Measurements from ENCODE around the gene RPS15A. TPM values are rescaled to one million over a fixed set of nuclear protein-coding genes. Genes with fewer than 3 reads are reported as not detected.
A peak's percentile ranks its signal among the peaks of the same experiment; 100 is the strongest.

RPS15A gene
- total and polyA plus RNA-seq, 2 experiments from 2014 or later: 660 to 1,721 TPM

- H2AFZ ChIP-seq: no peak overlapping the region
- H3K9me2 ChIP-seq (ENCODE audit: insufficient read depth): no peaks in the 10 kb centered on the region
- H3K27me3 ChIP-seq (replicated peaks; ENCODE audit: insufficient read depth): no peaks in the 10 kb centered on the region
- TF ChIP-seq EZH2phosphoT487 (IDR thresholded peaks at IDR 0.05; ENCODE audit: insufficient read depth, low read depth) (no peak), EZH2 (IDR thresholded peaks at IDR 0.05; ENCODE audit: insufficient read depth, poor library complexity, severe bottlenecking) (no peak)
- in situ Hi-C loops (cut with MboI): loop anchor here (25.0 kb wide), 1 partner anchor 732 kb away; no protein-coding TSS in a partner anchor
- no peak overlapping the region for H3K4me2 ChIP-seq (ENCODE audit: unreplicated experiment)
- no peak overlapping the region for H3K9ac ChIP-seq
- WGBS, 2 experiments (ENCODE audit: low coverage in 1 of 2, low lambda C conversion rate in 2 of 2, missing lambda C conversion rate in 2 of 2): 9 to 10% methylated on average over 2 of the region's 2 CpGs
- peaks cover 34% of the 10 kb centered on the region for H3K79me2 ChIP-seq (ENCODE audit: insufficient read depth)
- H3K4me1 ChIP-seq (ENCODE audit: insufficient read depth): peaks cover 22% of the 10 kb centered on the region
- H3K27ac ChIP-seq: peak overlapping the region; percentile 62
- H3K9me3 ChIP-seq (ENCODE audit: low read depth): no peaks in the 10 kb centered on the region
- DNase-seq: no peak
- peaks cover 40% of the 10 kb centered on the region for H3K36me3 ChIP-seq (ENCODE audit: low read depth)
- H3F3A ChIP-seq (ENCODE audit: insufficient read depth): peaks cover 43% of the 10 kb centered on the region
- no peaks in the 10 kb centered on the region for H4K20me1 ChIP-seq (ENCODE audit: insufficient read depth)
- H3K4me3 ChIP-seq: no peak overlapping the region
Measured at GRCh38 chr16:18805257-18805773, 15.2 kb upstream of the RPS15A start.

DNA sequence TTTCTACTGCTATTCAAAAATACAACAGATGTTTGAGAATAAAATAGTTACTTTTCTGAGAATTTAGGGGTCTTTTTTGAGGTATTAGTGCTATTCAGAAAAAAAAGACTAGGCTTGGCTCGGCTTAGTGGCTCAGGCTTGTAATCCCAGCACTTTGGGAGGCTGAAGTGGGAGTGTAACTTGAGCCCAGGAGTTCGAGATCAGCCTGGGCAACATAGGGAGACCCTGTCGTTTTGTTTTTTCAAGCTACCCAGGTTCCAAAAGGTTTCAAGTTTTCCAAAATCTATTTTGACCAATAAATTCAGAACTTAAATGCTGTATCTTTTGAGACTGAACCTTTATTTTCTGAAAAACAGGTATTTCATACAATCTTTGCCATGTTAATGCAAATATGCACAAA is 14.4 kb upstream of the RPS15A start:
- Histone ChIP-seq H3K36me3 (ENCODE audit: low read depth) (peaks cover 32% of the 10 kb centered on the region), H3K79me2 (ENCODE audit: insufficient read depth) (peaks cover 42% of the 10 kb centered on the region), H3K9ac (peak overlapping the region; percentile 28), H3K9me2 (ENCODE audit: insufficient read depth) (no peaks in the 10 kb centered on the region), H3K9me3 (ENCODE audit: low read depth) (no peaks in the 10 kb centered on the region), H3K4me2 (ENCODE audit: unreplicated experiment) (peak overlapping the region; percentile 57), H3K27me3 (replicated peaks; ENCODE audit: insufficient read depth) (no peaks in the 10 kb centered on the region), H3K27ac (peak overlapping the region; percentile 62), H3F3A (ENCODE audit: insufficient read depth) (peaks cover 43% of the 10 kb centered on the region), H3K4me3 (0 out of 2 replicates have a peak overlapping the region, but pooled peaks have one; percentile 6), H2AFZ (no peak overlapping the region), H3K4me1 (ENCODE audit: insufficient read depth) (peaks cover 29% of the 10 kb centered on the region), H4K20me1 (ENCODE audit: insufficient read depth) (no peaks in the 10 kb centered on the region)
- in situ Hi-C loops (cut with MboI): loop anchor here (25.0 kb wide), 1 partner anchor 733 kb away; no protein-coding TSS in a partner anchor
- DNase-seq: no peak
- 59 to 64% methylated on average over 3 of the region's 3 CpGs for whole genome bisulfite sequencing, 2 experiments (ENCODE audit: low coverage in 1 of 2, low lambda C conversion rate in 2 of 2, missing lambda C conversion rate in 2 of 2)
- TF ChIP-seq EZH2phosphoT487 (IDR thresholded peaks at IDR 0.05; ENCODE audit: insufficient read depth, low read depth) (no peak), EZH2 (IDR thresholded peaks at IDR 0.05; ENCODE audit: insufficient read depth, poor library complexity, severe bottlenecking) (no peak)

- Histone ChIP-seq H3K9me2 (ENCODE audit: insufficient read depth) (no peaks in the 10 kb centered on the region), H3F3A (ENCODE audit: insufficient read depth) (peaks cover 43% of the 10 kb centered on the region), H2AFZ (no peak overlapping the region), H4K20me1 (ENCODE audit: insufficient read depth) (no peaks in the 10 kb centered on the region), H3K4me2 (ENCODE audit: unreplicated experiment) (peak overlapping the region; percentile 57), H3K79me2 (ENCODE audit: insufficient read depth) (peaks cover 49% of the 10 kb centered on the region), H3K9me3 (ENCODE audit: low read depth) (no peaks in the 10 kb centered on the region), H3K4me1 (ENCODE audit: insufficient read depth) (peaks cover 36% of the 10 kb centered on the region), H3K36me3 (ENCODE audit: low read depth) (peaks cover 25% of the 10 kb centered on the region), H3K27ac (peak overlapping the region; percentile 62), H3K4me3 (0 out of 2 replicates have a peak overlapping the region, but pooled peaks have one; percentile 6), H3K9ac (peak overlapping the region; percentile 28), H3K27me3 (replicated peaks; ENCODE audit: insufficient read depth) (no peaks in the 10 kb centered on the region)
- in situ Hi-C loops (cut with MboI): loop anchor here (25.0 kb wide), 1 partner anchor 733 kb away; no protein-coding TSS in a partner anchor
- TF ChIP-seq EZH2phosphoT487 (IDR thresholded peaks at IDR 0.05; ENCODE audit: insufficient read depth, low read depth): no peak
- TF ChIP-seq EZH2 (IDR thresholded peaks at IDR 0.05; ENCODE audit: insufficient read depth, poor library complexity, severe bottlenecking): no peak
- 75 to 78% methylated on average over 5 of the region's 5 CpGs for WGBS, 2 experiments (ENCODE audit: low coverage in 1 of 2, low lambda C conversion rate in 2 of 2, missing lambda C conversion rate in 2 of 2)
- DNase-seq: peak; percentile 65
Measured at GRCh38 chr16:18803569-18804462, 13.7 kb upstream of the RPS15A start.

DNA sequence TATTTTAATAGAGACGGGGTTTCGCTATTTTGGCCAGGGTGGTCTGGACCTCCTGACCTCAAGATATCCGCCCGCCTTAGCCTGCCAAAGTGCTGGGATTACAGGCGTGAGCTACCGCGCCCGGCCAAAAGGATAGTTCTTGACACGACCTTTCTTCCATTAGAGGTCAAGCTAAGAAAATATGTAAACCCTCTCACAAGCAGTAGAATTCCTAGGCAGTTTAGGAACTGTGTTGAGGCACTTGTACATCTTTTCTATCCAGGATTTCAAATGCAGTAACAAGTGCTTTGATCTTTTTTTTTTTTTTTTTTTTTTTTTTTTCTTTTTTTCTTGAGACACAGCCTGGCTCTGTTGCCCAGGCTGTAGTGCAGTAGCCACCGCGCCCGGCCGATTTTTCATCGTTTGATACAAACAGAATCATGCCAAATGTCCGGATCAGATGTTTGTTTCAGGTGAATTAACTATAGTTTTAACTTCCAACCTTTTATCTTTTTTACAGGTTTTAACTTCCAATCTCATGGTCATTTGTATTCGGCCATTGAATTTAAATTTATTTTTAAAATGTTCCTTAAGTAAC is 12.7 kb upstream of the RPS15A start:
- Histone ChIP-seq H2AFZ (no peak overlapping the region), H3K79me2 (ENCODE audit: insufficient read depth) (peaks cover 59% of the 10 kb centered on the region), H3K4me3 (no peak overlapping the region), H4K20me1 (ENCODE audit: insufficient read depth) (no peaks in the 10 kb centered on the region), H3K9me2 (ENCODE audit: insufficient read depth) (no peaks in the 10 kb centered on the region), H3K36me3 (ENCODE audit: low read depth) (peaks cover 17% of the 10 kb centered on the region; the same call in 1 of the 2 replicates), H3F3A (ENCODE audit: insufficient read depth) (peaks cover 43% of the 10 kb centered on the region), H3K27me3 (replicated peaks; ENCODE audit: insufficient read depth) (no peaks in the 10 kb centered on the region), H3K4me2 (ENCODE audit: unreplicated experiment) (no peak overlapping the region), H3K27ac (no peak overlapping the region), H3K9ac (no peak overlapping the region), H3K4me1 (ENCODE audit: insufficient read depth) (peaks cover 38% of the 10 kb centered on the region), H3K9me3 (ENCODE audit: low read depth) (no peaks in the 10 kb centered on the region)
- WGBS, 2 experiments (ENCODE audit: low coverage in 1 of 2, low lambda C conversion rate in 2 of 2, missing lambda C conversion rate in 2 of 2): 96% methylated on average over 16 of the region's 16 CpGs
- TF ChIP-seq EZH2 (IDR thresholded peaks at IDR 0.05; ENCODE audit: insufficient read depth, poor library complexity, severe bottlenecking) (no peak), EZH2phosphoT487 (IDR thresholded peaks at IDR 0.05; ENCODE audit: insufficient read depth, low read depth) (no peak)
- DNase-seq: no peak
- in situ Hi-C loops (cut with MboI): loop anchor here (25.0 kb wide), 1 partner anchor 734 kb away; no protein-coding TSS in a partner anchor
